ENCODE results near the gene PASK. TPM values are rescaled to one million over a fixed set of nuclear protein-coding genes. Genes with fewer than 3 reads are reported as not detected.

PASK gene
- total RNA-seq, 1 donor from 2014 or later = 15.7 TPM

DNA sequence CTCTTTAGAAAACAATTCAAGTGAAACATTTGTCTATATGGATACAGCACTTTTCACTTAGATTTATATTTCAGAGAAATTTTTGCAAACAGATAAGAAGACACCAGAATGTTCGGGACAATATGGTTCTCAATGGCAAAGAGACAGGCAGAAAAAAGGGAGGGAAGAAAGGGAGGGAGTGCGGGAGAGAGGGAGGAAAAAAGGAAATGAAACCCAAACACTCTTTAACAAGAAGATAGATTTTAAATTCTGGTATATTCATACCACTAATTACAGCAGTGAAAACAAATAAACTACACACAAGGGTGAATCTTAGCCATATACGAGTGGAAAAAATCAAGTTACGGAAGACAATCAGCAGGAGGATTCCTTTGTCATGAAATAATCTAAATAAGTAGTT is 3.0 kb downstream of the PASK start:
- no peaks in the 10 kb centered on the region for H3K27me3 ChIP-seq
- no peak for TF ChIP-seq CTCF (IDR thresholded peaks at IDR 0.05)
- ATAC-seq = no peak
- DNase-seq = no peak
- H3K36me3 ChIP-seq = no peaks in the 10 kb centered on the region
- no peak overlapping the region for H3K4me3 ChIP-seq
- H3K4me1 ChIP-seq = peaks cover 12% of the 10 kb centered on the region
- intact Hi-C loops (cut with DNase I) = no loop called here
- H3K27ac ChIP-seq = no peak overlapping the region
- H3K9me3 ChIP-seq = no peaks in the 10 kb centered on the region

- H3K27ac ChIP-seq = no peak overlapping the region
- no peaks in the 10 kb centered on the region for H3K27me3 ChIP-seq
- no peak for TF ChIP-seq CTCF (IDR thresholded peaks at IDR 0.05)
- H3K9me3 ChIP-seq = no peaks in the 10 kb centered on the region
- H3K36me3 ChIP-seq = no peaks in the 10 kb centered on the region
- H3K4me3 ChIP-seq = no peak overlapping the region
- H3K4me1 ChIP-seq = no peaks in the 10 kb centered on the region
- DNase-seq = no peak
- intact Hi-C loops (cut with DNase I) = no loop called here
- no peak for ATAC-seq
Observed at GRCh38 chr2:241142593-241142992, 6.7 kb downstream of the PASK start.

DNA sequence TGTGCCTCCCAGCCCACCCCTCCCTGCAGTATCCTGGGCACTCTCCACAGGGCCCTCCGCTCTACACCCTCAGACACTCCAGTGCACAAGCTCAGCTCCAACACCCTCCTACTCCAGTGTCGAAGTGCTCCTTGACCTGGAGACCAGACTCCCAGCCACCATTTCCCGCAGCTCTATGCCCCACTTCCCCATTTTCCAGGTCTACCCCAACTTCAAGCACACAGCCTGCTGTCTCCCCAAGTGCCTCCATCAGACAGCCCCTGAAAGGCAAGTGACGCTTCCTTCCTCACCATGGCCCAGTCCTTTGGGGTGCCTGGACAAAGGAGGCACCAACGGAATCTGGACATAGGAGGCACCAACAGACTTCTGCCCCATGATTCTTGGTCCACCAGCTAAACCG is 7.2 kb downstream of the PASK start:
- no peak for DNase-seq
- intact Hi-C loops (cut with DNase I) = no loop called here
- no peak for TF ChIP-seq CTCF (IDR thresholded peaks at IDR 0.05)

GRCh38 chr2:241141214-241141770 is 8.0 kb downstream of the PASK start:
- no peak for DNase-seq

More for the DNA sequence above, 7.2 kb downstream of the PASK start:
- Histone ChIP-seq H3K9me3 (no peaks in the 10 kb centered on the region), H3K27me3 (no peaks in the 10 kb centered on the region), H3K27ac (no peak overlapping the region), H3K4me1 (no peaks in the 10 kb centered on the region), H3K36me3 (no peaks in the 10 kb centered on the region), H3K4me3 (no peak overlapping the region)
- ATAC-seq = no peak

DNA sequence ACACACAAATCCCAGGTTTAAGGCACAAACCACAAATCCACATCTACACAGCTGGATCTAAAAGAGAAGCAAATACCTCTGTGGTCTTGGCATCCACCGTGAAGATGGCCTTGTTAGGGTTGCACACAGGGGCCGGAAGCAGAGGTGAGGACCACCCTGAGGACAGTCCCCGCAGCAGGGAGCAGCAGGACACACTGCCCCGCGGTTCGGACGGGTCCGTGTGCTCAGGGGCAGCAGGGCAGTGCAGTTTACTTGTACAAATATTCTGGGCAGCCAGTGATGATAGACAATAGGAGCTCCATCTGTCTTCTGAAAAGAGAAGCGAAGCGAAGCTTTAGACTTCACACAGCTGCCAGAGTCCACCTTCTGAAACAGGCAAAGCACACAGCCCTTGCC is 8.8 kb downstream of the PASK start:
- intact Hi-C loops (cut with DNase I) = no loop called here
- Histone ChIP-seq H3K4me1 (no peaks in the 10 kb centered on the region), H3K4me3 (no peak overlapping the region), H3K9me3 (no peaks in the 10 kb centered on the region), H3K27ac (no peak overlapping the region), H3K36me3 (peaks cover 4% of the 10 kb centered on the region), H3K27me3 (no peaks in the 10 kb centered on the region)
- ATAC-seq (no peak), DNase-seq (no peak)
- TF ChIP-seq CTCF (IDR thresholded peaks at IDR 0.05) = no peak

More at GRCh38 chr2:241141214-241141770, 8.0 kb downstream of the PASK start:
- ATAC-seq = no peak
- peaks cover 4% of the 10 kb centered on the region for H3K36me3 ChIP-seq
- no peaks in the 10 kb centered on the region for H3K9me3 ChIP-seq
- no peak overlapping the region for H3K27ac ChIP-seq
- H3K27me3 ChIP-seq = no peaks in the 10 kb centered on the region
- TF ChIP-seq CTCF (IDR thresholded peaks at IDR 0.05) = no peak
- H3K4me3 ChIP-seq = no peak overlapping the region
- intact Hi-C loops (cut with DNase I) = no loop called here
- no peaks in the 10 kb centered on the region for H3K4me1 ChIP-seq
